ENCODE data around the gene KAZN.
A peak's percentile ranks its signal among the peaks of the same experiment; 100 is the strongest.

KAZN gene

DNA sequence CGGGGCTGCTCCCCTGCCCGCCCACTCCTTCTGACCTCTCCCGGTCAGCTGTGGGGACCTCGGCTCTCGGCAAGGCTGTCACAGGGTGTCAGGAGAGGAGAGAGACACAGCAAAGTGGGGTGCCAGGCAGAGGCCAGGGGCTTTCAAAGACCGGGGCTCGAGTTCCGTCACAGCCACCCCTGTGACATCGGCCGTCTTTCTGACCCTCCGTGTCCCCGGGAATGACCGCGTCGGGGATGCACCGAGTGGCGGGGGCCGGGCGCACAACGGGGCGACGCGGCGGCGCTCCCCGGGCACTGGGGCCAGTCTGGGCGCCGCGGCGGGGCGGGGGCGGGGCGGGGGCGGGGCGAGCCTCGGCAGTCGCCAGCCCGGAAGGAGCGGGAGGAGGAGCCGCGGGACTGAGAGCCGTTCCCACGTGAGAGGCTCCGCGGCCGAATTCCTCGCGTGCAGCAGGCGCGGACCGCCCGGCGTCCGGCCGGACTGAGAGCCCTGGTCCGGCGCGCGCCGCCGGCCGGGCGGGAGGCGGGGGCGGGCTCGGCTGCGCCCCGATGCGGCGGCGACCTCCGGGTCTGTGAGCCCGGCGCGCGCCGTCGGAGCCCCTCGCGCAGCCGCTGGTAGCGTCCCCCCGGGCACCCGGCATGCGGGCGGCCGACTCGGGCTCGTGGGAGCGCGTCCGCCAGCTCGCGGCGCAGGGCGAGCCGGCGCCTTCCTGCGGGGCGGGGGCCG is 325.4 kb downstream of the KAZN start:
- DNase-seq = peak; percentile 36

DNA sequence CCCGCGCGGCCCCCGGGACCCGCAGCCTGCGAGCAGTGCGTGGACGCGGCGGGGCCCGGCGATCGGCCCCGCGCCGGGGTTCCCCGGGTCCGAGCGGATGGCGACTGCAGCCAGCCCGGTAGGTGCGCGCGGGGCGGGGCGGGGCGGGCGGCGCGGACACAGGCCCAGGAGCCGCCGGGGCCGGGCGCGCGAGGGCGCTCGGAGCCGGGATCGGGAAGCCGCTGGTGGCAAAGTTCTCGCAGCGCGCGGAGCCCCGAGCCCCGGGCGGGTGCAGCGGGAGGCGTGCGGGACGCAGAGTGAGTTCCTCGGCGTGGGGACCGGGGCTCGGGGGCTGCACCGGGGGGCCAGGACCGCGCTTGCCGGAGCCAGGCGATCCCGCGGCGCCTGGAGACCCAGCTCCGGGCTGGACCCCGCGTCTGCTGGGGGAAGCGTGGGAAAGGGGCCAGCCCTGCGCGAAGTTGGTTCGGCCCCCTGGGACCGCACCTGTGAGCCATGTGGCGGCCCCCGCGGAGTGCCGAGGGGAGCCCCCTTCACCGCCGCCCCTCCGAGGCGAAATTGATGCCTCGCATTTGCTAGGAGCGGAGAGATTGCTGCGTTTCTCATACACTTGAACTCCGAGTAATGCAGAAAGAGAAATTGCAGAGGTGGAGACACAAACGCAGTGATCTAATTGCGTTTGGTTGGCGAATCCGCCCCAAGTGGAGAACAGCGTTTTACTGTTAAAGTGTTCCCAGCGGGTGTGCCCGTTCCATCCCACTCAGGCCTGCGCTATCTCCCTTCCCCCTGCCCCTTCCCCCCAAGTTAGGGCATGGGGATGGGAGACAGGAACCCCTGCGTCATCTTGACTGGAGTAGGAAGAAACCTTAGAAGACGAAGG is 326.2 kb downstream of the KAZN start:
- DNase-seq = peak; percentile 18

DNA sequence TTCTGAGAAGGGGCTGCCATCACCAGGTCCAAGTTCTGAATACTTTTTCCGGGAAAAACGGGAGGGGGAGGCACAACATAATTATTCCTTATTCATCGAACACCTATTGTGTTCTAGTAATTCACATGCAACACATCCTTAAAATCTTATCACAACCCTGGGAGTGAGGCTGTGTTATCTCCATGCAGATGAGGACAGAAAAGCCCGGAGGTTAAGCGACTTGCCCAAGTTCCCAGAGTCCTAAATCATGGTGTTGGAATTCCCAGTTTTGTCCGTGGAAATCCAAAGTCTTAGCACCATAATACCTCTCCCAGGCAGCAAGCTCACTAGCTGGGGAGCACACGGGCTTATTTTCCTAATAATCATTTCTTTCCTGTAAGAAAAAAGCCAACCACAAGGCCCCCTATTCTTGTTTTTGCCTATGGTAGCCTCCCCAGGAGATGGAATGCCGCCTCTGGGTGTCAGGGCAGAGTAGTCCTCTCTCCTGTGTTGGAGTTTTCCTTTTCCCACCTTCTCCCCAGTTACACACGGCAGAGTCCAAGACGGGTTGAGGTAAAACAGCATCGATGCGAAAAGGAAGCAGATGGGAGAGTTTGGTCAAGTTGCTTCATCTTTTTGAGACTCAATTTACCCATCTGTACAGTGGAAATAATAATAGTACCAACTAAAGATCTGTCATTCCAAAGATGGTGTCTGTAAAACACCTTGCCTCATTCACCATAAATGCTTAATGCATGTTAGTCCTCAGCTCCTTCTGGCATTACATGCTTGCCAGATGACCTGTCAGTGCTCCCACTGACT is 327.1 kb downstream of the KAZN start:
- DNase-seq = no peak

DNA sequence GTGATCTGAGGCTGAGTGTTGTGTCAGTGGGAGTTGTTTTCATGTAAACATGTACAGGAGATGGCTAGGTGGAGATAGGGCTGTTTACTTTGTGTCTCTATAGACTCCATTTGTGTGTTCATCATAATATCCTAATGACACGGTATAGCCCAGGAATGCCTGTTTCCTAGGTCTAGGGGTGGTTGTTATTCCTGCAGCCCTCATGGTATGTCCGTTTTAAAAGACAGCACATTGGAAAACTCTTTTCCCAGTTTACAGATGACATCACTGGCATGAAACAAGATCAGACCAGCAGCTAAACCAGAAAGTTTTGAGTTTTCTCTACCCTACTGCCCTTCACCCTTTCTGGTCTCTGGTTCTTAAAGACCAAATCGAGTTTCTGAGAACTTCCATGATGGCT is 327.7 kb downstream of the KAZN start:
- DNase-seq = no peak

DNA sequence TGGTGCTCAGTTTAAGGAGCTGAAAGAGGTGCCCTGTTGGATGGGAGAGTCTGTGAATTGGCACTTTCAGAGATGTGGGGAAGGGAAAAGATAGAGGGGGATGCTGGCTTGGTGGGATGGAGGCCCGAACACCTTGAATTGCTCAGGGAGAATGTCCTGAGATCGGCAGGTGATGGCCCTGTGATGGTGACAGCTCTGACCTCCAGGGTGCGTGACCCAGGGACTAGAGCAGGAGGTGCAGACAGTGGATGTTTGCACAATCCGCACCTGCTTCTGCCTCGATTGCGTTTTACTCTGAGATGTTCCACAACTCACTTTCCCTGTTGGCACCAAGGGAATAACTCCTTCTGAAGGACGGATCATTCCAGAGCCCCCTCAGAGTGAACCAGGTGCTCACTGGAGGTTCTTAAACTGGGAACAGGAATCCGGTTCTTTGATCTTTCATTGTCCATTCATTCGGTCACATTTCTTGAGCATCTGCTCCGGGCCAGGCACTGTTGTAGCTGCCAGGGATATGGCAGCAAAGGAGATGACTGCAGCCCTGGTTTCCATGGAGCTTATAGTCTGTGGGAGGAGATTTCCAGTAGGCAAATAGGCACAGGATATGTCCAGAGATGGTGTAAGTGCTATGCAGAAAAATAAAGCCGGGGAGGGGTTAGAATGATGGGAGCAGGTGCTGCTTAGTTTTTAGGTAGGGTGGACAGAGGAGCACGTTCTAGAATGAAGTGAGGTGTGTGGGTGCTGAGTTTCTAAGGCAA is 328.5 kb downstream of the KAZN start:
- no peak for DNase-seq

DNA sequence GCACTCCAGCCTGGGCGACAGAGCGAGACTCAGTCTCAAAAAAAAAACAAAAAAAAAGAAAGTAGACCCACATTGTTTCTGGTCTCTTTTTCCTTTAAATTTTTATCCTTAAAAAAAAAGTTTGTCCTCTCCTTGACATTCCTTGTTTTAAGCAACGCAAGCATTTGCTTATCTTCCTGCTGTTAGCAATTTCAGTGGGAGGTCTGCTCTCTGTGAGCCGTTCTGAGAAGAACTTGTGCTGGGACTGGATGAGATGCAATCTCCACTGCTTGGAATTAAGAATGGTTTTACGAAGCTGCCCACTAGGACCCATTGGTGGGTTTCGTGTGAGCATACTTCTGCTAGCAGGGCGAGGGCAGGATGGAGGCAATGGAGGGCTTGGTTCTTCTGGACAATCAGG is 329.9 kb downstream of the KAZN start:
- no peak for DNase-seq

DNA sequence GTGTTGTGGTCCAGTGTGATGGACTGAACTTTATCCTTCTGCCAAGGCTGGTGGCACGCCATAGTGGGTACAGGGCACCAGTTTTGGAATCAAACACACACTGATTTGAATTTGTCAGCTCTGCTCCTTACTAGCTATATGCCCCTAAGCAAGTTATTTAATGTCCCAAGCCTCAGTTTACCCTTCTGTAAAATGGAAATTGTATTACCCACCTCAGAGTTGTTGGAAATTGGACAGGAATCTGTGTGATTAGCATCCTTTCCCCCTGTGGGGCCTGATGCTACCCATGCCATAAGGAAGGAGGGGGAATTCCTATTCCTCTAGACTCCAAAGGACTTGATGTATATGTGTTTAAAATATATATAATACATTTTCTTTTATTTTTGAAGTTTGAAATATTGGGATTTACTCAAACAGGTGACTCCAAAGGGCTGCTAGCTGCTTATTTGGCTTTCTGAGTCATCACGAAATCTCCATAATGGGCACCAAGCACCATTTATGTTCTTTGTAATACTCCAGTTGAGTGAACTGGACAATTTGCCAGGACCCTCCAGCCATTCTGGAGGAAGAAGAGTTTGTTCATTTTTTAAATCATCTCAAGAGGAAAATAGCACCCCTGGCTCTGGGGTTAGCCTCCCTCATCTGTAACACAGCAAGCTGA is 330.5 kb downstream of the KAZN start:
- DNase-seq = no peak

DNA sequence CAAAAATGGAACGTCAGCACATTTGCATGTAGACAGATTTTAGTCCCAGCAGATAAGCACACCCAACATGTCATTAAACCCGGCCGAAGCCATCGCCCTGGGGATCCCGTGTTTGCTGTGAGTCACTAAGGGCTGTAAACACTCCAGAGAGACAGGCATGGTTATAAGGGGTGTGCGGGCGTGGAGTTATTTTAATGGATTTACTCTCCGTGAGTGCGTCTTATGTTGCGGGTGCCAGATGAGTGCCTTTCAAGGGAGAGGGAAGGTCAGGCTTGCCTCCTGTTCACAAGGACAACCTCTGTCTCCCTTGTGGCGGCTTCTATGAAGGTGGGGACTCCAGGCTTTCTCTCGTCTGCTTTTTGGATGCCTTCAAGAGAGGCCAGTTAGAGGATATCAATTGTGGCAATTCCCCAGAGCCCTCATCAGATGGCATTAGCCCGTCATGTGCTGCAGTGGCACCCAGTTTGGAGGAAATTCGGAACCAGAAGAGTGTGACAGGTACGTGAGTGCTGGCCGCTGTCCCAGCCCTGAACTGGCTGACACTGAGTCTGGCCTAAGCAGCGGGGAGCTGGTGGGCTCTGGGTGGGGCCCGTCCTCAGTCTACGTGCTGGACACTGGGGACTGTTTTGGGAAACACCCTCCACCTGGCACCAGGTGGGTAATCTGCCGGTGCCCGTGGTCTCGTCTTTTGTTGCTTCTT is 331.2 kb downstream of the KAZN start:
- no peak for DNase-seq

DNA sequence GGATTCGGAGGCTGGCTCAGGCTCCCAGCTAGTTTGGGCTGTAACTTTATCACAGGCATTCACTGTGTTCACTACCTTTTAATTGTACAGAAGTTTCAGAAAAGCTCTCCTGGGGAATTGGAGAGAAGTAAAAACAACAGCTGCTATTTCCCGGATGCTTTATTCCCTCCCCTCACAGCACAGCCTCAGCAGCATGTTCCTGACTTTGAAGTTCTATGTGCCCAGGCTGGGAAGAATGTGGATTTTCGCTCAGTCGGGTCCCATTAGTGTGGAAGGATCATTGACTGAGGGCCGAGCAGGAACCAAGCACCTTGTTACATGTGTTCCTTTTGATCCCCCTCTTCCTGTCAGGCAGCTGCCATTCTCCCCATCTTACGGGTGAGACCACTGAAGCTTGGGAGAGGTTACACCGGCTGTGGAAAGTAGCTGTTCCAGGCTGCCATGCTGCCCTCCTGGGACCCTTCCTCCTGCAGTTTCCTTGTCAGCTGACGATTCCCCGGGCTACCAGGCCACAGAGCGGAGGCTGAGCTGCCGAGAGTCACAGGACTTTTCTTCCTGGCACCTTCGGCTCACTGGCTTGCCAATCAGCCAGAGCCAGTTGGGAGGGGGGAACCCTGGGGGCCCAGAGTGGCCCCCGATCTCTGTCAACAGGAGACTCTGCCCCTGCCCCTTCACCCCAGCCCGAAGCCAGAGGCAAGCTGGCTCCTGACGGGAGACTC is 331.9 kb downstream of the KAZN start:
- no peak for DNase-seq

DNA sequence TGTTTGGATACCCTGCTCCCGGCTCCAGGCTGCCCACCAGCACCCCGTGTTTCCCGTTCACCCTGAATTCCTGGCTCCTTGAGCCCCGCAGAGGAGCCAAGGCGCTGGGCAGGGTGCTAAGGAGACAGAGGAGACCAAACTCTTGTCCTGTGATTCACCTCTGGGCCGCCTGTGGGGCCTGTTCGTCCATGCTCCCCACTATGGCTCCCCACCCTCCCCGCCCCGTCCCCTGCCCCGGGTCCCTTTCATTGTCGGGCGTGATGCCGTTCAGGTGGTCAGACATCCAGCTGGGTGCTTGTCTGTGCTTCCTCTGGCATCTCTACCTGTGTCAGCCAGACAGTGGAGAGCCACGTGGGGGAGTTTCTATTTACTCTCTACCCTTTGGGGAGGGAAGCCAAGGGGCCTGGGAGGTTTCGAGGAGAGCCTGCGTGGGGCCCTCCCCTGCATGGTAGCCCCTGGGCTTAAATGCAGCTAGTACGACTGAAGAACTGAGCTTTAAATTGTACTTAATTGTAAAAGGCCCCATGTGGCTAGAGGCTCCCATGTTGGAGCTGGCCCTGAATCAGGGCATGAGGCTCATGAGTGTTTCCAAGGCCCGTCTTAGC is 333.7 kb downstream of the KAZN start:
- no peak for DNase-seq

DNA sequence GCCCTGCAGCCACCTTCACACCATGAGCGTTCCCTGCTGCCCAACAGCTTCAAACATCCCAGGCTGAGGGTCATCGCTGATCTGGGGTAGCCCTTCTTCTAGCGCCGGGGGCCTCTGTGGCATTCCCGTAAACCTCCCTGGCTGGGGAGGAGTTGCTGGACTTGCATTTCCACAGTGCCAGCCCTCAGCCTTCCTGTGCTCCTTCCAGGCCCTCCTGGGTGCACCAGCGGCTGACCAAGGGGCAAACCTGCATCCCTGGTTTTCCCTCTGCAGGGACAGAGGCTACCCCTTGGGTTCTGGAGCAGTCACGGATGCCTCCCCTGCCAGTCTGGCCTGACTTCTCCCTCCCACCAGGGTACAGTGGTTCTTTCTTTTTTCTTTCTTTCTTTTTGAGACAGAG is 336.4 kb downstream of the KAZN start:
- no peak for DNase-seq

DNA sequence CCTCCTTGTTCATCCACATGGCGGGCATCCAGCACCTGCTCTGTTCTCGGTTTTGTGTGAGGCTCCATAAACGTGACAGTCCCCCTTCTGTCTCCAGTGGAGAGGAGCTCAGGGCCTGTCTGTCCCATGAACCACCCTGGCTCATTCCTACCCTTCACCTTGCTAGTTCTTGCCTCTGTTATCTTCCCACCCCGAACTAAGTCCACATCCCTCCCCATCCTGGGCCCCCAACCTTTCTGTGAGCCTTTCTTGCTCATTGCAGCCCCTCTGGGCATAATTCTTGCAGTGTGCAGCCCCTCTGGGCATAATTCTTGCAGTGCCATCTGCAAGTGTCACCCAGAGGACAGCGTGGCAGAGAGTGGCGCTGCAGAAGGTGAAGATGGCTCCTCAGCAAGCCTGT is 338.3 kb downstream of the KAZN start:
- DNase-seq = no peak

DNA sequence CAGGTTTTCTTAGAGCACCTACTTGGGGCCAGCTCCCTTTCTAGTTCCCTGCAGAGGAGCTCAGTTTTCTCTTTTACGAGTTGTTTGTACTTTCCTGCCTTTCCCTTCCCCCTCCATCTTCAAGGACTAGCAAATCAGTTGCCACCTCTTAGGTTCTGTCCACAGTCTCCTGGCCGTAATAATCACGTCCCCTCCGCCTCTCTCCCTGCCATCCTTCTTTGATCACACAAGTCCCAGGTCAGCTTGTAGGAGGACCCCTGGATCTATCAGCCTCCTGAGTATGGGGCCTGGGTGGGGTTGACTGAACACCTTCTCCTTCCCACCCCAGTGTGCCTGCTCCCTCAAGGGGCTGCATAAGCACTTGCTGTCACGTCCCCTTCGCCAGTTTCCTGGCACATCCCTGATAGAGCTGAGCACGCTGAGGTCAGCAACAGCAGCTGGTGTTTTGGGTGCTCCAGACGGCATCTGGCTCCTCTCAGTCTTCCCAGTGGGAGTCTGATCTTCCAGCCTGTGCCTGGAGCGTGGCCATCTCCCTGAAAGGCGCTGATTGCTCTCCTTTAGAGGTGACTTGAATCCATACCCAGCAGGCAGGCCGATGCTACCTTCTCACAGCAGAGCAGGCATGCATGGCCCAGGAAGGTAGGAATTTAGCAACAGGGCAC is 338.9 kb downstream of the KAZN start:
- no peak for DNase-seq

DNA sequence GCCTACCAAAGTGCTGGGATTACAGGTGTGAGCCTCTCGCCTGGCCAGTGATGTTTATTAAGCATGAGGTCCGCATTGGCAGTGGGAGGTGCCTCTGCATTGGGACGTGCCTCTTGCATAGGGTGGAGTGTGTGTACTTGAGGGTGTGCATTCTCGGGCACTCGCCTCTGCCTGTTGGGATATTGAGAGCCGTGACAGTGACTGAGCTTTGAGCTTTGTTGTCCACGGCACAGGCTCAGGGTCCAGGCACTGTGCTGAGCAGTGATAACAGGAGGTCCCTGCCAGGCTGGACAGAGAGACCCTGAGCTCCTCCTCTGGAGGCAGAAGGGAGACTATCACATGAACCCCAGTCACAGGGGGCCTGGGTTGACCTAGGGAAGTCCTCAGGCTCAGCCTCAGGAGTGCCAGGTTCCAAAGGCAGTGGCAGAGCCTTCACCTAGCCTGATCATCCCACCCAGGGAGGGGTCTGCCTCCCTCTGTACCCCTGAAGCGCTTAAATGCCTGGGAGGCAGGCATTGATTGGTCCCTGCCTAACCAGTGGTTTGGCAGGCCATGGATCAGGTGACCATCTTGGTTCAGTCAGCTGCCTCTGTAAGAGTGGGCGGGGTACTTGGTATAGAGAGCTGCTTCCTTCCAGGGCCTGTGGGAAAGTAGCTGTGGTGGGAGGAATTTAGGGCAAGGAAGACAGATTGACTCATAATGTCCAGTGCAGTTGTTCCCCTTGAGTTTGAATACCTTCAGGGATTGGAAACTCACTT is 341.2 kb downstream of the KAZN start:
- DNase-seq = no peak

DNA sequence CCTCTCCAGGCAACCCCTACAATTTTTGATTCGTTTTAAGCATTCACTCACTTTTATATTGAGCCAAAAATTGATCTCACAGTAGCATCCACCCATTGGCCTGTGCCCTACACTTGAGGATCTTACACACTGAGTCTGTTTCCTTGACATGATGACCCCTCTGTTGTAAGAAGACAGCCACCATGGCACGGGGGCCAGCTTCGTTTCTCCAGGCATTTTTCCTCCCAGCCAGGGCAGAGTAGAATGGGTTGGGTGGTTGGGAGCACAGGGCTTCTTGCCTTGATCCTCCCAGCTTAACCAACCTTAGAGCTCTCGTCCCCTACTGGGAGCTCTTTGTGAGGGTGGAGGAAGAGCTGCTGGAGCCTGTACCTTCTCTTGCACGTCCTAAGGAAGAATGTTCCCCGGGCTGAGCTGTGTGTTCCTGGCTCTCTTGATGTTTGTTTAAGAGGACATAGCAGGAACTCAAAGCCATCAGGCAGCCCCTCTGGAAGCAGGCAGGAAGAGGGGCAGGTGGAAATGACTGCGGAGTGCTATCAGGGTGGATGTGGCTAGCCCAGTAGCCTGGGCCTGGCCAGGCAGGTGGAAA is 341.9 kb downstream of the KAZN start:
- DNase-seq = no peak

DNA sequence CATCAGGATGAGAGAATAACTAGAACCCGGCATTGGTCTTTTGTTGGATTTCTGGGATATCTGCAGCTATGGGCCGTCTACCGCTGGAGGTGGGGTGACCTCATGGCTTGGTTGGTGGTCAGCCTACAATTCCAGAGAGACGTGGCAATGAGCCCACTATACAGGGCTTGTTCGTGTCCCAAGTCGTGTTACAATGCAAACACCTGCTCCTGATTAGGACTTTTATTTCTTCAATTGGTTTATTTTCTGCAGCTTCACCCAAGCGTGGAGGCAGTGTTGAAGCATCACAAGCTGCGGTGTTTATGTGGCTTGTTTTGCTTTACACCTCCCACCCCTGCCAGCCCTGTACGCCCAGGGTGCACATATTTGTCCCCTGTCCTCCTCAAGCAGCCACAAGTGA is 343.4 kb downstream of the KAZN start:
- no peak for DNase-seq

DNA sequence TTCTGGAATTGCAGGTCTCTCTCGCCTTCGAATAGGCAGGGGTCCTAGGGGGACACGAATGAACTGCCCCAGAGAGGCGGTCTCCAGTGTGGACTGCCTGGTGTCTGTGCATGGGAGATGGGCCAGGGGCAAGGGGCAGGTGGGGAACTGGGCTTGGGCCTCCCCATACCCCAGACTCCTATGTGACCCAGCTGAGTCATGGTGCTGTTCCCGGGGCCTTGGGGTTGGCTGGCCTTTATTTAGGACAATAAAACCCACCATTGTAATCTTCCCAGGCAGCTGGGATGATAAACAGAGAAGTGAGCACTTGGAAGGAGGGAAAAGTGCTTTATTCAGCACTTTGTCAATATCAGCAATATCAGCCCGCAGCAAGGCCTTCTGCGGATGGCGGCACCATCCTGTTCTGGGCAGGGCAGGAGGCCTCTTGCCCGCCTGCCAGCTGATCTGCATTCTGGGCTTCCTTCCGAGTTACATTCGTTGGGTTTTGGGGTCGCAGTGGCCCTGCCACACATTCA is 346.0 kb downstream of the KAZN start:
- DNase-seq = no peak

Data from activated T-cell treated with anti-CD3 and anti-CD28 coated beads, Interleukin-2, amount 50 U/mL, for 1 hour (primary cell).